CD8-positive, alpha-beta memory T cell (primary cell): ENCODE measurements around the gene POLD4. TPM values are rescaled to one million over a fixed set of nuclear protein-coding genes. Genes with fewer than 3 reads are reported as not detected.

Experiments used
- CTCF ChIA-PET: fragments of 350-600 bp; sonication (Branson Sonifier 250); formaldehyde crosslinking; loops from one replicate; lab custom pipeline; 2021; ENCODE audit warnings: antibody characterized with exemption; lab: Charles Lee
- POLR2A ChIA-PET: fragments of 350-600 bp; sonication (Branson Sonifier 250); formaldehyde crosslinking; loops from one replicate; lab custom pipeline; 2021; ENCODE audit warnings: antibody characterized with exemption; lab: Charles Lee
- DNase-seq, 5 donors: peaks; one replicate each; pipeline versions ENCODE4 v3.0.0 to v3.0.0-alpha.2; 2020 to 2022; ENCODE audit warnings: mixed read lengths in 1 of 5
- H3K27ac ChIP-seq: one replicate; pipeline ENCODE4 v1.7.0; 2013; ENCODE audit warnings: low read depth, mild to moderate bottlenecking, low read length, moderate library complexity
- H3K27me3 ChIP-seq: 2 replicates; pipeline ENCODE4 v1.7.0; 2013; ENCODE audit warnings: low read length, mild to moderate bottlenecking; ENCODE audit not compliant: insufficient read depth, poor library complexity, severe bottlenecking
- H3K36me3 ChIP-seq: 2 replicates; pipeline ENCODE4 v1.7.0; 2013; ENCODE audit warnings: mild to moderate bottlenecking, low read length, moderate library complexity; ENCODE audit not compliant: insufficient read depth
- H3K4me1 ChIP-seq: 2 replicates; pipeline ENCODE4 v1.7.0; 2013; ENCODE audit warnings: mild to moderate bottlenecking, low read length, moderate library complexity; ENCODE audit not compliant: insufficient read depth
- H3K4me3 ChIP-seq: 2 replicates; pipeline ENCODE4 v1.7.0; 2013; ENCODE audit warnings: mild to moderate bottlenecking, low read length
- H3K9me3 ChIP-seq: 2 replicates; pipeline ENCODE4 v1.7.0; 2013; ENCODE audit warnings: mild to moderate bottlenecking, low read length
- H3K27ac Mint-ChIP-seq, 8 donors: one replicate each; pipeline ENCODE4 v1.8.0; 2020 to 2021; ENCODE audit warnings: mixed read lengths in 8 of 8, mild to moderate bottlenecking in 6 of 8, inconsistent platforms in 3 of 8, moderate library complexity in 3 of 8
- H3K27me3 Mint-ChIP-seq, 2 donors: one replicate each; pipeline ENCODE4 v1.8.0; 2020 to 2021; ENCODE audit warnings: mixed read lengths in 2 of 2, mild to moderate bottlenecking in 1 of 2, moderate library complexity in 1 of 2
- H3K36me3 Mint-ChIP-seq, 3 donors: one replicate each; pipeline ENCODE4 v1.8.0; 2020 to 2021; ENCODE audit warnings: mixed read lengths in 3 of 3, inconsistent platforms in 1 of 3, mild to moderate bottlenecking in 1 of 3
- H3K4me1 Mint-ChIP-seq, 3 donors: one replicate each; pipeline ENCODE4 v1.8.0; 2020 to 2021; ENCODE audit warnings: mixed read lengths in 3 of 3, inconsistent platforms in 1 of 3, mild to moderate bottlenecking in 1 of 3
- H3K4me3 Mint-ChIP-seq, 7 donors: one replicate each; pipeline ENCODE4 v1.8.0; 2020 to 2021; ENCODE audit warnings: mixed read lengths in 7 of 7, mild to moderate bottlenecking in 6 of 7, moderate library complexity in 4 of 7, inconsistent platforms in 2 of 7
- H3K9me3 Mint-ChIP-seq, 5 donors: one replicate each; pipeline ENCODE4 v1.8.0; 2020 to 2022; ENCODE audit warnings: mixed read lengths in 5 of 5, mild to moderate bottlenecking in 3 of 5, moderate library complexity in 2 of 5, inconsistent platforms in 1 of 5
- polyA plus RNA-seq: library from polyadenylated mRNA; unstranded; fragments of 300-500 nt; fragmentation: Illumina TruSeq; gene quantifications from one replicate; pipeline ENCODE4 v1.2.3, GENCODE V29; 2021
- total RNA-seq, 2 experiments: library from RNA; stranded (reverse); gene quantifications; one replicate each; pipeline ENCODE4 v1.2.3, GENCODE V29; 2021

Gene POLD4
- total and polyA plus RNA-seq, 3 experiments from 2014 or later, result 32.3 to 91.2 (median 37.8) TPM

DNA sequence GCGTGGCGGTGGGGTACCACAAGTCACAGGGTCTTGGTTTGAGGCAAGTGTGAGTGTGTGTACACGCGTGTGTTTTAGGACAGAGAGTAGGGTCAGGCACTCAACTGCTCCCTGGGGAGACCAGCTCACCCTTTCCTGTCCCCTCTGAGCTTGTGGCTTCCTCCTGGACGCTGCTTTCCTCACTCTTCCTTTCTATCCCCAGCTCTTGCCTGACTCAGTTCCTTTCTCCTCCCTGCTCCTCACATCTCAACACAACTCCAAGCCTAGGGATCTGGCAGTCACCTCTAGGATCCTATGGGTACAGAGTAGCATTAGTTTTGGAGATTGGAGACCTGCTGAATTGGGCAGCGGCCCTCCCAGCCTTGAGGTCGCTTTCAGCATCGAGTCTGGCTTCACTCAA is 15.9 kb upstream of the POLD4 start:
- ChIA-PET POLR2A (interaction anchor here (1.6 to 3.2 kb wide), 2 partner anchors 16 to 23 kb away, joined by 5 to 15 read pairs; partner anchors contain the start of gene POLD4), CTCF (interaction anchor here (9.2 to 25.1 kb wide), 2 partner anchors 11 to 15 kb away, joined by 113 to 860 read pairs; partner anchors contain the start of gene POLD4)
- H3K4me3 Mint-ChIP-seq, result peak overlapping the region; percentile 30 to 85 (median 76)

DNA sequence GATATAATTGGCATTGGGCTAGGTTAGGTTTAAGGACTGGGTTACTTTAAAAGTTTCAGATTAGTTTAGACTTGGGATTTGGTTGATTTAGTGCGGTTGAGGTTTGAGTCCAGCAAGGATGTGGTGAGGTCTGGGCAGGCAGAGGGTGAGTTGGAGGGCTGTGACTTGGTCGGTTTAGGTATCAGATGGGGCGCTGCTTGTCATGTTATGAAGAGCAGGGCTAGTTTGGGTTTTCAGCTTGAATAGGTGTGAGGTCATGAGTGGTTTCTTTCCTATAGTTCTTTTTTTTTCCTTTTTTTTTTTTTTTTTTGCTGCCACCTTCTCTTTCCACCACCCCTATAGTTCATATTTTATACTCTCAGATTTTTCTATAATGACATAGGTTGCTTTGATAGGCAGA is 15.3 kb upstream of the POLD4 start:
- Mint-ChIP-seq H3K27ac (peak overlapping the region; percentile 51 to 91 (median 70)), H3K9me3 (peaks cover 0 to 4% (median 0%) of the 10 kb centered on the region in 5 donors), H3K27me3 (peaks cover 0 to 5% of the 10 kb centered on the region in 2 donors), H3K4me1 (peaks cover 69 to 84% (median 73%) of the 10 kb centered on the region in 3 donors), H3K36me3 (peaks cover 0 to 32% (median 2%) of the 10 kb centered on the region in 3 donors), H3K4me3 (peak overlapping the region in 6 of 7 donors; percentile 18 to 78 (median 42))
- ChIA-PET CTCF (interaction anchor here (9.2 to 25.1 kb wide), 2 partner anchors 10 to 15 kb away, joined by 113 to 860 read pairs; partner anchors contain the start of gene POLD4), POLR2A (interaction anchor here (0.7 kb wide), 1 partner anchor 126 kb away, joined by 10 read pairs; no protein-coding TSS in a partner anchor)
- Histone ChIP-seq H3K4me3 (no peak overlapping the region), H3K27me3 (no peaks in the 10 kb centered on the region), H3K36me3 (no peaks in the 10 kb centered on the region), H3K4me1 (peaks cover 58% of the 10 kb centered on the region), H3K27ac (no peak overlapping the region), H3K9me3 (no peaks in the 10 kb centered on the region)
- DNase-seq, result peak in 1 of 5 donors; percentile 37

More for the DNA sequence above, 15.9 kb upstream of the POLD4 start:
- peaks cover 0 to 5% of the 10 kb centered on the region in 2 donors for H3K27me3 Mint-ChIP-seq
- DNase-seq, result no peak
- H3K36me3 Mint-ChIP-seq, result peaks cover 0 to 27% (median 2%) of the 10 kb centered on the region in 3 donors
- Histone ChIP-seq H3K27ac (no peak overlapping the region), H3K4me3 (no peak overlapping the region), H3K27me3 (no peaks in the 10 kb centered on the region), H3K4me1 (peaks cover 59% of the 10 kb centered on the region), H3K36me3 (no peaks in the 10 kb centered on the region), H3K9me3 (no peaks in the 10 kb centered on the region)
- H3K4me1 Mint-ChIP-seq, result peaks cover 66 to 84% (median 71%) of the 10 kb centered on the region in 3 donors
- peak overlapping the region in 7 of 8 donors; percentile 43 to 91 (median 72) for H3K27ac Mint-ChIP-seq
- peaks cover 0 to 4% (median 0%) of the 10 kb centered on the region in 5 donors for H3K9me3 Mint-ChIP-seq

DNA sequence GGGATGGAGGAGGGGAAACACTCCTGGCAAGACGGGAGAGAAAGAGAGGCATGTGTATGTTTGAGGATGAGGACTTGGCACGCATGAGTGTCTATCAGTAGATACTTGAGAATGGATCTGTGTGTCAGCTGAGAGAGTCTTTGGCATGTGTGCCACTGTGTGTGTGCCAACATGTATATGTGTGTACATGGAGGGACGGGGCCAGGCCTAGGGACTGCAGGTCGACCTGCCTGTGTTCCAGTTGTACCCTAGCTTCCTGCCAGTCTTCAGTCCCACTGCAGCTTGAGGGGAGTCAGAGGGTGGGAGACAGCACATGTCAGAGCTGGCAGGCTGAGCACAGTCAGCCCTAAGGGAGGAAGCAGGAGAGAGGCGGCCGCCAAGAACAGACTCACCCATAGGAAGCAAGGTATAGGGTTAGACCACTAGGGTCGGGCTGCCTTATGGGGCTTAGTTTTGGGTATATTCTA is 14.4 kb upstream of the POLD4 start:
- ChIA-PET CTCF (interaction anchor here (2.1 to 19.6 kb wide), 3 partner anchors 12 to 16 kb away, joined by 7 to 860 read pairs (median 53); partner anchors contain the start of genes CLCF1, POLD4 and RAD9A), POLR2A (no interaction called here)
- Histone ChIP-seq H3K27me3 (no peaks in the 10 kb centered on the region), H3K4me3 (no peak overlapping the region), H3K36me3 (no peaks in the 10 kb centered on the region), H3K4me1 (peaks cover 58% of the 10 kb centered on the region), H3K9me3 (no peaks in the 10 kb centered on the region), H3K27ac (no peak overlapping the region)
- peak overlapping the region; percentile 21 to 91 (median 67) for H3K27ac Mint-ChIP-seq
- no peak for DNase-seq
- H3K27me3 Mint-ChIP-seq, result peaks cover 0 to 3% of the 10 kb centered on the region in 2 donors
- H3K4me1 Mint-ChIP-seq, result peaks cover 73 to 87% (median 82%) of the 10 kb centered on the region in 3 donors
- peaks cover 0 to 30% (median 2%) of the 10 kb centered on the region in 3 donors for H3K36me3 Mint-ChIP-seq
- peak overlapping the region in 5 of 7 donors; percentile 10 to 84 (median 42) for H3K4me3 Mint-ChIP-seq
- H3K9me3 Mint-ChIP-seq, result peaks cover 0 to 2% (median 0%) of the 10 kb centered on the region in 5 donors

DNA sequence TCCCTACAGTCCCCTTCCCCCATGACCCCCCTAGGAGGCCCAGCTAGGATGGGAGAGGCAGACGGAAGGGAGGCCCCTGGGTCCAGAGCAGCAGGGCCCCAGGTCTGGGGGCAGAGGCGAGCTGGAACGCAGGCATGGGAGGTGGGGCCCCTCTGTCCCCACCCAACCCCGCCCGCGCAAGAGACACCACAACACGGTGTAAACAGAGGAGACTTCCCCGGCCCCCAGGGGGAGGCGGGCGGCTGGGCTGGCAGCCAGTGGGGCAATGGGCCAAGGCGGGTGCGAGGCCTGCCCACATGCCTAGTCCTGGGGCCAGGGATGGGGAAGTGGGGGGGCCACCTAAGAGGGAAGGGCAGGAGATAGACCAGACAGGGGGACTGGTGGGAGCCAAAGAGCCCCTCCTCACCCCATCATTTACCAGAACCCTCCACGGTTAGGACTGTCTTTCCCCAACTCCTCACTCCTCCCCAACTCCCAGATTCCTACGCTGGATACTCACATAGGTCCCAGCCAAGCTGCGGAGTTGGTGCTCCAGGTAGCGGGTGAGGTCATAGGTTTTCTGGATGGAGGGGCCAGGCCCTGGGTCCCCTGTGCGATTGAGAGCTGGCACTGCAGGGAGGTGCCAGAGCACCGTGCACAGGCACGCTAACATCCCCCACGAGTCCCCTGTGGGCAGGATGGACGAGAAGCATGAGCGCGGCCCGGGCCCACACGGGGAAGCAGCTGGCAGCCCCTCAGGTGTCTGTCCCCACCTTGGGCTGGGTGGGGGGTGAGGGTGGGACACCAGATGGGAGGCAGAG is 13.8 kb upstream of the POLD4 start:
- H3K36me3 Mint-ChIP-seq, result peaks cover 0 to 30% (median 2%) of the 10 kb centered on the region in 3 donors
- Histone ChIP-seq H3K27me3 (no peaks in the 10 kb centered on the region), H3K4me3 (no peak overlapping the region), H3K4me1 (peaks cover 58% of the 10 kb centered on the region), H3K9me3 (no peaks in the 10 kb centered on the region), H3K36me3 (no peaks in the 10 kb centered on the region), H3K27ac (no peak overlapping the region)
- H3K4me3 Mint-ChIP-seq, result no peak overlapping the region
- POLR2A ChIA-PET, result no interaction called here
- peaks cover 0 to 2% (median 0%) of the 10 kb centered on the region in 5 donors for H3K9me3 Mint-ChIP-seq
- H3K27ac Mint-ChIP-seq, result peak overlapping the region in 4 of 8 donors; percentile 44 to 80 (median 74)
- peaks cover 0 to 3% of the 10 kb centered on the region in 2 donors for H3K27me3 Mint-ChIP-seq
- peaks cover 75 to 92% (median 84%) of the 10 kb centered on the region in 3 donors for H3K4me1 Mint-ChIP-seq
- CTCF ChIA-PET, result interaction anchor here (2.1 to 19.6 kb wide), 3 partner anchors 11 to 15 kb away, joined by 7 to 860 read pairs (median 53); partner anchors contain the start of genes CLCF1, POLD4 and RAD9A
- DNase-seq, result no peak

DNA sequence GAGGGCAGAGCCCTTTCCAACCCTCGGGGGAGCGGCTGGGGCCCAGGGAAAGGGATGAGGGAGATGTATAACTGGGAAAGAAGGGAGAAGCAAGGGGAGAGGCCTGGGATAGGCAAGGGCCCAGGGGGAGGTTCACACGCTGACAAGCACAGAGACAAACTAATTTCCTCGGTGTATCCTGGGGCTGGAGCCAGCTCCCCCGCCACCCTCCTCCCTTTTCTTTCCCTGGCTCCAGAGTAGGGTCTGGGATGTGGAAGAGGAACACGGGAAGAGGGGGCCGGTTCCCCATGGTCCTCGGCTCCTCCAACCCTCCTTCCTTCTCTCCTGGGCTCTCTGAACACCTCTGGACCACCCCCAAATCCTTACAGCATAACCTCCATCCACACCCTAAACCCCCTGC is 13.2 kb upstream of the POLD4 start:
- Mint-ChIP-seq H3K4me1 (peaks cover 72 to 88% (median 80%) of the 10 kb centered on the region in 3 donors), H3K9me3 (no peaks in the 10 kb centered on the region), H3K4me3 (peak overlapping the region in 2 of 7 donors; percentile 17 to 70), H3K36me3 (peaks cover 0 to 26% (median 2%) of the 10 kb centered on the region in 3 donors), H3K27ac (peak overlapping the region in 6 of 8 donors; percentile 44 to 91 (median 86)), H3K27me3 (peaks cover 0 to 3% of the 10 kb centered on the region in 2 donors)
- Histone ChIP-seq H3K27me3 (no peaks in the 10 kb centered on the region), H3K36me3 (no peaks in the 10 kb centered on the region), H3K9me3 (no peaks in the 10 kb centered on the region), H3K4me3 (no peak overlapping the region), H3K4me1 (peaks cover 52% of the 10 kb centered on the region), H3K27ac (no peak overlapping the region)
- ChIA-PET POLR2A (no interaction called here), CTCF (interaction anchor here (2.1 to 19.6 kb wide), 3 partner anchors 11 to 15 kb away, joined by 7 to 860 read pairs (median 53); partner anchors contain the start of genes CLCF1, POLD4 and RAD9A)
- no peak for DNase-seq

DNA sequence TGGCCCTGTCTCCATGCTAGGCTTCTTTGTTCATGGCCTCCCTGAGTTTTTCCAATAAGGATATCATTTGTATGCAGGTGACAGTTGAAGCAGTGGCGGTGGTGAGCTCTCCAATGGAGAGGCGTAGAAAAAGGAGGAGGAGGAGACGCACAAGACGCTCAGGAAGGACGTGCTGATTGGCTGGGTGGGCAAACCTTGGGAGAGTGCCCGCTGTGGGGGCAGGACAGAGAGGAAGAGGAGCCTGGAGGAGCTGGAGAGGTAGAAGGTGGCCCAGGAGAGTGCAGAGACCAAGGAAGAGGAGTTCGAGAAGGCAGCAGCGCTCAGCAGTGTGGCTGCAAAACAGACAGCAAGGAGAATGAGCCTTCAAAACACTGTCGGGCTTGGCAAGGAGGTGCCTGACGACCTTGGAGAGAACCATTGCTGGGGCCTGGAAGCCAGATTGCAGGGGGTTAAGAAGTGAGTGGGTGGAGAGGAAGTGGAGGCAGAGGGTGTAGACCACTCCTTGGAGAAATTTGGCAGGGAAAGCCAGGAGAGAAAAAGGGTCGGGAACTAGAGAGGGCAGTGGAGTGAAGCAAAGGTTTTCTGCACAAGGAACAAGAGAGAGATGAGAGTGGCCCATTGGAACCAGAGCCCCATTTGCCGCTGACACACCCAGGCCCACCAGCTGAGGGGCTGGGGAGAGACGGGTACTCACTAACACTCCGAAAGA is 12.5 kb upstream of the POLD4 start:
- Mint-ChIP-seq H3K27me3 (no peaks in the 10 kb centered on the region), H3K4me1 (peaks cover 67 to 85% (median 74%) of the 10 kb centered on the region in 3 donors)

More for the DNA sequence above, 12.5 kb upstream of the POLD4 start:
- Mint-ChIP-seq H3K4me3 (peak overlapping the region in 3 of 7 donors; percentile 25 to 70 (median 49)), H3K9me3 (no peaks in the 10 kb centered on the region), H3K36me3 (peaks cover 0 to 26% (median 2%) of the 10 kb centered on the region in 3 donors), H3K27ac (peak overlapping the region; percentile 41 to 97 (median 88))
- POLR2A ChIA-PET, result interaction anchor here (0.5 kb wide), 1 partner anchor 48 kb away, joined by 13 read pairs; no protein-coding TSS in a partner anchor
- H3K9me3 ChIP-seq, result no peaks in the 10 kb centered on the region
- no peak overlapping the region for H3K4me3 ChIP-seq
- CTCF ChIA-PET, result interaction anchor here (0.8 to 19.6 kb wide), 5 partner anchors 9 to 35 kb away, joined by 3 to 860 read pairs (median 7); partner anchors contain the start of genes CLCF1, POLD4, PPP1CA and RAD9A
- H3K36me3 ChIP-seq, result no peaks in the 10 kb centered on the region
- H3K27ac ChIP-seq, result no peak overlapping the region
- DNase-seq, result no peak
- no peaks in the 10 kb centered on the region for H3K27me3 ChIP-seq
- H3K4me1 ChIP-seq, result peaks cover 45% of the 10 kb centered on the region
